DMS53 (cell line): ENCODE measurements around the gene KRTAP2-2.

ENCODE experiments used
- DNase-seq: peaks from one replicate; lab custom pipeline; 2025; lab: John Stamatoyannopoulos, UW

The KRTAP2-2 gene

GRCh38 chr17:41024697-41025096 is 30.3 kb downstream of the KRTAP2-2 start:
- no peak for DNase-seq

- peak; percentile 70 for DNase-seq
Measured at GRCh38 chr17:41020336-41020735, 34.7 kb downstream of the KRTAP2-2 start.

GRCh38 chr17:41019415-41019814 is 35.6 kb downstream of the KRTAP2-2 start:
- DNase-seq, result no peak

GRCh38 chr17:41018541-41018940 is 36.5 kb downstream of the KRTAP2-2 start:
- peak; percentile 6 for DNase-seq

GRCh38 chr17:41016578-41017215 is 38.3 kb downstream of the KRTAP2-2 start:
- DNase-seq, result no peak

GRCh38 chr17:41015454-41015853 is 39.6 kb downstream of the KRTAP2-2 start:
- no peak for DNase-seq

- DNase-seq, result peak; percentile 39
Measured at GRCh38 chr17:41013606-41014005, 41.4 kb downstream of the KRTAP2-2 start.

GRCh38 chr17:41013181-41013580 is 41.8 kb downstream of the KRTAP2-2 start:
- no peak for DNase-seq

GRCh38 chr17:41012326-41013120 is 42.5 kb downstream of the KRTAP2-2 start:
- DNase-seq, result peak; percentile 46

- no peak for DNase-seq
Measured at GRCh38 chr17:41010441-41010840, 44.6 kb downstream of the KRTAP2-2 start.

- no peak for DNase-seq
Measured at GRCh38 chr17:41009936-41010335, 45.1 kb downstream of the KRTAP2-2 start.

GRCh38 chr17:41009301-41009760 is 45.7 kb downstream of the KRTAP2-2 start:
- peak; percentile 79 for DNase-seq

- DNase-seq, result peak; percentile 93
Measured at GRCh38 chr17:41008811-41009210, 46.2 kb downstream of the KRTAP2-2 start, which contains the start of gene KRTAP3-1. TSS of gene KRTAP3-1 (minus strand) at chr17:41009128. CDS start at chr17:41009074, 54 bp downstream.
